ENCODE measurements around the gene MON1A.
A peak's percentile ranks its signal among the peaks of the same experiment; 100 is the strongest.

Gene MON1A

GRCh38 chr3:49929291-49930167 is at the start of gene MON1A (continued):
- TF ChIP-seq PRDM10 (tag by site-specific recombination; IDR thresholded peaks at IDR 0.05), result peak; percentile 49; the same call in 1 of the 2 replicates
- TF ChIP-seq ZNF18 (tag by site-specific recombination; IDR thresholded peaks at IDR 0.05), result no peak
- no peak for TF ChIP-seq ZNF169 (tag by site-specific recombination; IDR thresholded peaks at IDR 0.05)
- TF ChIP-seq ZNF549 (tag by site-specific recombination; IDR thresholded peaks at IDR 0.05), result no peak
- peak; percentile 60; the same call in 1 of the 2 replicates for TF ChIP-seq ZNF610 (tag by site-specific recombination; IDR thresholded peaks at IDR 0.05; ENCODE audit: borderline replicate concordance)
- no peak for TF ChIP-seq ZNF48 (tag by site-specific recombination; IDR thresholded peaks at IDR 0.05)
- TF ChIP-seq CTCF (tag by site-specific recombination; IDR thresholded peaks at IDR 0.05), result peak; percentile 62; the same call in 1 of the 2 replicates
- TF ChIP-seq PRDM2 (tag by site-specific recombination; IDR thresholded peaks at IDR 0.05; ENCODE audit: borderline replicate concordance), result no peak
- no peak for TF ChIP-seq IKZF3 (tag by site-specific recombination; IDR thresholded peaks at IDR 0.05)
- no peak for TF ChIP-seq ZNF639 (tag by site-specific recombination; IDR thresholded peaks at IDR 0.05)
- no peak for TF ChIP-seq ZBTB1 (tag by site-specific recombination; IDR thresholded peaks at IDR 0.05)
- no peak for TF ChIP-seq ZNF112 (tag by site-specific recombination; IDR thresholded peaks at IDR 0.05)
- no peak for TF ChIP-seq ZBTB7A (tag by site-specific recombination; IDR thresholded peaks at IDR 0.05; ENCODE audit: low read depth)
- peak; percentile 89 for TF ChIP-seq GLIS2 (tag by site-specific recombination; IDR thresholded peaks at IDR 0.05)
- no peak for TF ChIP-seq HOXC10 (CRISPR knock-in tag; IDR thresholded peaks at IDR 0.05)
- TF ChIP-seq ZFP69B (tag by site-specific recombination; IDR thresholded peaks at IDR 0.05), result peak; percentile 88
- no peak for TF ChIP-seq ZNF292 (tag by site-specific recombination; IDR thresholded peaks at IDR 0.05; ENCODE audit: borderline replicate concordance, low read depth)
- no peak for TF ChIP-seq ZNF544 (tag by site-specific recombination; IDR thresholded peaks at IDR 0.05)
- no peak for TF ChIP-seq ZNF664 (tag by site-specific recombination; IDR thresholded peaks at IDR 0.05)
- peak; percentile 98 for TF ChIP-seq ZBTB20 (tag by site-specific recombination; IDR thresholded peaks at IDR 0.05)
- TF ChIP-seq ZNF211 (tag by site-specific recombination; IDR thresholded peaks at IDR 0.05; ENCODE audit: low read depth), result no peak
- no peak for TF ChIP-seq ZNF654 (tag by site-specific recombination; IDR thresholded peaks at IDR 0.05; ENCODE audit: low read depth)
- no peak for TF ChIP-seq ZNF510 (tag by site-specific recombination; IDR thresholded peaks at IDR 0.05; ENCODE audit: insufficient replicate concordance)
- no peak for TF ChIP-seq ZNF585B (tag by site-specific recombination; IDR thresholded peaks at IDR 0.05)
- TF ChIP-seq SCRT2 (tag by site-specific recombination; IDR thresholded peaks at IDR 0.05), result peak; percentile 86
